ENCODE data around the gene GUK1.
A peak's percentile ranks its signal among the peaks of the same experiment; 100 is the strongest.

Gene GUK1

DNA sequence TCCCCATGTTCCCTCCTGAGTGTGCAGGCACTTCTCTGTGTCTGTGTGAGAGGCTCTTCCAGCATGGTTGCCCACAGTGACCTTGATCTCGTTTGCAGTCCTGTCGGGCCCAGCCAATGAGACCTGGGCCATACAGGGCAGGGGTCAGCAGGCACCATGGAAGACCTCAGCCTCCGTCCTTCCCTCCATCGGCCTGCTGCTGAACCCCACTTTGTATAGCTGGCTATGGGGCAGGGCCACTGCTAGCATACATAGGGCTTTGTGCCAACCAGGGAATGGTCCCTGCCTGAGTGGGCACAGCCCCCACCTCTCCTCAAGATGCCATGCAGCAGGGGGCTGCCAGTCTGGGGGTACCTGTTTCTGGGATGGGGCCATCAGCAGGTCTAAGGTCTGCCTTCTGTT, 40.7 kb upstream of the GUK1 start:
- Histone ChIP-seq H3K4me1 (ENCODE audit: insufficient read depth, low read length) (no peaks in the 10 kb centered on the region), H3K9ac (ENCODE audit: low read depth, low read length) (no peak overlapping the region), H3K36me3 (ENCODE audit: insufficient read depth, low read length) (peaks cover 3% of the 10 kb centered on the region; the same call in 1 of the 2 replicates), H3K9me3 (ENCODE audit: control insufficient read depth, insufficient read depth, low read length) (0 out of 2 replicates have a peak, but pooled peaks cover 3% of the 10 kb centered on the region)

DNA sequence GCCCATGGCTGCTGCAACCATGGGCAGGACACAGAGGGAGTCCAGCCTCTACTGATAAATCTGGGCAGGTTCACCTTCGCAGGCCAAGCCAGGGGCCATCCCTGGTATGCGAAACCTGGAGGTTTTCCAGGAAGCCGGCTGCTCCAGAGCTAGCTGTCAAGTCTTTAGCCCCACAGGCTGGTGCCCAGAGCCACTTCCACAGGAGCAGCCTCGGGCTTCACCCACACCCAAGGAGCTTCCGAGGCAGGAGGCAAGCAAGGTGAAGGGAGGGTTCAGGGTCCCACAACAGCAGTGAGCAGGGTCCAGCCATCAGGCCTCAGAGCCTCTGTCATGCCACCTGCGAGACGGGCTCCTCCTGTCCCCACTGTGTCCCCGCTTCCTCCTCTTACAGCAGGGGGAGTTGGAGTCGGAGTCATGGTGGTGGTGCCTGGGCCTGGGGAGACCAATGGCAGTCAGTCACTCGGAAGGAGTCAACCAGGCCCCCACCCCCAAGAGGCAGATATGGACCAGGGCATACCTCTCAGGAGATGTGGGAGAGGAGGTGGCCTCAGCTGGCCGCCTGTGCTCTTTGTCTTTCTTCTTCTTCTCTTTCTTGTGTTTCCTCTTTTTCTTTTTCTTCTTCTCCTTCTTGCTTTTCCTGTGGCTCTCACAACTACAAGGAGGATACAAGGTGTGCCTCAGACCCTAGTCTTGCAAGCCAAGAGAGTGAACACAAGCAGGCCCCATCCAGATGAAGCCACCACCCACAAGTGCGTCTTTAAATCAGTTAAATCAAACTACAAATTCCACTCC, 39.1 kb upstream of the GUK1 start:
- H3K4me1 ChIP-seq (ENCODE audit: insufficient read depth, low read length) = no peaks in the 10 kb centered on the region
- H3K9me3 ChIP-seq (ENCODE audit: control insufficient read depth, insufficient read depth, low read length) = no peaks in the 10 kb centered on the region
- peaks cover 3% of the 10 kb centered on the region; the same call in 1 of the 2 replicates for H3K36me3 ChIP-seq (ENCODE audit: insufficient read depth, low read length)
- no peak overlapping the region for H3K9ac ChIP-seq (ENCODE audit: low read depth, low read length)

DNA sequence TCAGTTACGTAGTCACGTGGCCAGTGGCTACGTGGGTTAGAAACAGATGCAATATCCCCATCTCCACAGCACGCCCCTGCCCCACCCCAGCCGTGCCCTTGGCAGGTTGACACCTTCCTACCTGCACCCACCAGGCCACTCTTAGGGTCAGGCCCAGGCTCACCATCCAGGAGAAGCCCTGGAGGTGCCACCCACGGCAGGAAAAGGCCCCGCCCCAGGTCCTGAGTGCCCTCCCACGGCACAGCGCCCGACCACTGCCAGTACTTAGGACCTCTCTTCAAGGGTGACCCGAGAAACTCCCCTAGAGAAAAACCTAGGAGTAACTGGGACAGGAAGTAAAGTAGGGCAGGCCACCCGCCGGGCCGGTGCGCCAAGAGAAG, 38.5 kb upstream of the GUK1 start:
- no peaks in the 10 kb centered on the region for H3K4me1 ChIP-seq (ENCODE audit: insufficient read depth, low read length)
- peak overlapping the region; percentile 77; the same call in 1 of the 2 replicates for H3K9ac ChIP-seq (ENCODE audit: low read depth, low read length)
- peaks cover 7% of the 10 kb centered on the region for H3K36me3 ChIP-seq (ENCODE audit: insufficient read depth, low read length)
- no peaks in the 10 kb centered on the region for H3K9me3 ChIP-seq (ENCODE audit: control insufficient read depth, insufficient read depth, low read length)

DNA sequence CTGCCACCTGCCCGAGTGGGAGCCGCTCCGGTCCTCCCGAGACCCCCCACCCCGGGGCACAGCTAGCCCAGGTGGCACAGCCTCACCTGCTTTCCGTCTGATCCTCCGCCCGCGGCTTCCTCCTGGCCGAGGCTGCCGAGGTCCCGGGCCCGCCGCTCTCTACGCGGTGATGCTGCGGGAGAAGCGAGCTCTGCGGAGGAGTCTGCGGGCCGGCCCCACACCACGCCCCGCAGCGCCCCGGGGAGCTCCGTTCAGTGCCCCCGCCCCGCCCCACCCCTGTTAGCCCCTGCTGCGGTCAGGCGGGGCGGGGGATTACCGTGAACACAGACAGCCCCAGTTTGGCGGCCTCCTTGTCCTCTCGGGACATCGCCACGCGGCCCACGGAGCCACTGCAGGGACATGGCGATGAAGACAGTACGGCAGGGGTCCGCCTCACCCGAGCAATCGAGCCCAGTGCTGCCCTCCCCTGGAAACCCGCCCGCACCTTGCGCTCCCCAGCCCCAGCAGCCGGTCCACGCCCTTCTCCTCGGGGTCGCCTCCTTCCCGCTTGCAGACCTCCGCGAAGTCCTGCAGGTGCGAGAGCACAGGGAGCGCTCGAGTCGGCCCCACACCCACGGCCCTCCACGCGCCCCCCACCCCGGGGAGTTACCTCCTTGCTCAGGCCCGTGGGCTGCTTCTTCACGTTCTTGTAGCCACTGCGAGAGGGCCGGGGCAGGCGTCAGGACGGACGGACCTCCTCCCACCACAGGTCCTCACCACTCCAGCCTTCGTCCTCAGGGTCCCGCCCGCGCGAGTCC, 37.9 kb upstream of the GUK1 start:
- Histone ChIP-seq H3K9me3 (ENCODE audit: control insufficient read depth, insufficient read depth, low read length) (no peaks in the 10 kb centered on the region), H3K9ac (ENCODE audit: low read depth, low read length) (peak overlapping the region; percentile 77), H3K36me3 (ENCODE audit: insufficient read depth, low read length) (peaks cover 8% of the 10 kb centered on the region), H3K4me1 (ENCODE audit: insufficient read depth, low read length) (no peaks in the 10 kb centered on the region)

DNA sequence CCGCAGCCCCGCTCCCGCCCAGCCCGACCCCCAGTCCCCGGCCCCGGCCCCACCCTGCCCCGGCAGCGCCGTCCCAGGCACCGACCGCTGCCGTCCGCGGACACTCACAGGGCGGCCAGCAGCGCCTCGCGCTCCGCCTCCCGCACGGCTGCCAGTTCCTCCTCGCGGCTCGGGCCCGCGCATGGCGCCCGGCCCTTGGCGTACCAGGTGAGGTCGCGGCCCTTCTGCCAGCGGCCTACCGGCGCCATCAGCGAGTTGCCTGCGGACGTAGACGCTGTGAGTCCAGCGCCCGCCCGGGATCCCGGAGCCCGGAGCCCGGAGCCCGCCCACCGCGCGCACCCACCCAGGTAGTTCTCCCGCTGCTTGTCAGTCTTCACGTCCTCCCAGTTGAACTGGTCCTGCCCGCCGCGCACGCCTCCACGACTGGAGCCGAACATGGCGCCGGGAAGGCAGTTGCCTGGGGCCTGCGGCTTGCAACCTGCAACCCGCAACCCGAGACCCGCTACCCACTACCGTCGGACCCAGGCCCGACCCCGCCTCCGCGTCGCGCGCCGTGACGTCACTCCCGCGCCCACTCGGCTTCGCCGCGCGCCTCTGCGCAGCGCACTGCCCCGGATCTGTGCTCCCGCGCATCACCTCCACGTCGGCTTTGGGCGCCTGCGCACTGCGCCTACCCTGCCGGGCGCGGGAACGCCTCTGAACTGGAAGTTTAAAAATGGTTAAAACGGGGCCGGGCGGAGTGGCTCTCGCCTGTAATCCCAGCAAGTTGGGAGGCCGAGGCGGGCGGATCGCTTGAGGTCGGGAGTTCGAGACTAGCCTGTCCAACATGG, 37.1 kb upstream of the GUK1 start, which contains the start of gene C1orf35:
Gene C1orf35, minus strand, starts transcription at position 535 of the 830 bp plus-strand sequence. Its CDS starts 98 bp downstream, at position 437.
- Histone ChIP-seq H3K36me3 (ENCODE audit: insufficient read depth, low read length) (peaks cover 8% of the 10 kb centered on the region), H3K4me1 (ENCODE audit: insufficient read depth, low read length) (no peaks in the 10 kb centered on the region), H3K9me3 (ENCODE audit: control insufficient read depth, insufficient read depth, low read length) (no peaks in the 10 kb centered on the region), H3K9ac (ENCODE audit: low read depth, low read length) (peak within 1 kb of the TSS; percentile 84)

DNA sequence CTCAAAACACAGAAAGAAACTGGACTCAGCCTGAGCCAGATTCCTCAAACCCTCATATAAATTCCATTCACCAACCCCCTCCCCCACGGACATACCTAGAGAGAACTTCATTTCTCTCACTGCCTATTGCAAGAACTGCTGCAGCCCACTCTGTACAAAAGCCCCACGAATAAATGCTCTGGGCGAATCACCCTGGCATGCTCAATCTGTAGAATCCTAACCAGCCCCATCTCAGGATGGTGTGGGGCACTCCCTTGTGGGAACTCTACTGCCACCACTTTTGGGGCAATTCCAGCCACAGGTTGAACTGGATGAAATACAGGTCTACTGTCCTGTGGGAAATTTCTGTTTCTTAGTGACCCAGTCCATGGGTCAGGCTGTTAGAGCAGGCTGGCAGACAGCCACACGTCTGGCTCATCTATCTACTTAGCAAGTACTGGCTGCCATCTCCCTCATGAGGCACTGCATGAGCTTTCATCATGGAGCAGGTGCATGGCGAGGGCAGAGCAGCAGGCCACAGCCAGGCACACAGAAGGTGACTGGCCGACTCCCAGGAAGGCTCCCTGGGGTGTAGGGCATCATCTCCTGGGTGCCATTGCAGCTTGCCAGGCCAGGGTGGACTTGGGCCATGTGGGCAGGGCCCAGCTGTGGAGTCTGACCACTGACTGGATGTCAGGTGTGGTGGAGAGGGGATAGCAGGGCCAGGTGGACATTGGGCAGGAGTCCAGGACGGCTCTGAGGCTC, 35.4 kb upstream of the GUK1 start:
- no peaks in the 10 kb centered on the region for H3K9me3 ChIP-seq (ENCODE audit: control insufficient read depth, insufficient read depth, low read length)
- H3K9ac ChIP-seq (ENCODE audit: low read depth, low read length) = no peak overlapping the region
- peaks cover 5% of the 10 kb centered on the region for H3K36me3 ChIP-seq (ENCODE audit: insufficient read depth, low read length)
- H3K4me1 ChIP-seq (ENCODE audit: insufficient read depth, low read length) = no peaks in the 10 kb centered on the region

DNA sequence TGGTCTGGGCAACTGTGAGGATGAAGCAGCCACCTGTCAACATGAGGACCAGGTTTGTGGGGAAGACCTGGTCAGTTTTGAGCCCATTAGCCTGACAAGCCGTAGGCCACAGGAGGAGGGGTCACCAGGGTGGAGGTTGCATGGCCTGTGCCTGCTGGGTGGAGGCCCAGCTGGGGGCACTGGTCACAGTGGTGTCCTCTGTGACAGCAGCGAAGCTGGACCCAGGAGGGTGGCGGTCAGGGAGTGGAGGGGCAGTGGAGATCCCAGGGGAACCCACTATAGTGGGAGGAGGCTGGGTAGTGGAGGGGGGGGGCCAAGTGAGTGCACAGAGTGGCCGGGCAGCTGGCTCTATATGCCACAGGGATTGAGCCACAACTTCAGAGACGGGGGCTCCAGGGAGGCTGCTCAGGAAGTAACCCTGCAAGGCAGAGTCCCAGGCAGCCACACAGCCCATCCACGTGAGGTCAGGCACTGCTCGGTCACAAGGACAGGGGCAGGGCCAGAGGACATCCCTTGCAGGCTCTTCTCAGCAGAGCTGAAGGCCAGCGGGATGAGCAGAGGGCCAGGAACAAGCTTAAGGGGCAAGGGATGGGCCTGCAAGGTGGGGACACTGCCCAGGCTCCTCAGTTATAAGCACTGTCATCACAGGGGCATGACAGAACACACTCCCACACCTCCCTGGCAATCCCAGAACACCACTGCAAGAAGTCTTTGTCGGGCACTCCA, 34.6 kb upstream of the GUK1 start:
- Histone ChIP-seq H3K9ac (ENCODE audit: low read depth, low read length) (no peak overlapping the region), H3K4me1 (ENCODE audit: insufficient read depth, low read length) (no peaks in the 10 kb centered on the region), H3K36me3 (ENCODE audit: insufficient read depth, low read length) (peaks cover 5% of the 10 kb centered on the region), H3K9me3 (ENCODE audit: control insufficient read depth, insufficient read depth, low read length) (no peaks in the 10 kb centered on the region)

DNA sequence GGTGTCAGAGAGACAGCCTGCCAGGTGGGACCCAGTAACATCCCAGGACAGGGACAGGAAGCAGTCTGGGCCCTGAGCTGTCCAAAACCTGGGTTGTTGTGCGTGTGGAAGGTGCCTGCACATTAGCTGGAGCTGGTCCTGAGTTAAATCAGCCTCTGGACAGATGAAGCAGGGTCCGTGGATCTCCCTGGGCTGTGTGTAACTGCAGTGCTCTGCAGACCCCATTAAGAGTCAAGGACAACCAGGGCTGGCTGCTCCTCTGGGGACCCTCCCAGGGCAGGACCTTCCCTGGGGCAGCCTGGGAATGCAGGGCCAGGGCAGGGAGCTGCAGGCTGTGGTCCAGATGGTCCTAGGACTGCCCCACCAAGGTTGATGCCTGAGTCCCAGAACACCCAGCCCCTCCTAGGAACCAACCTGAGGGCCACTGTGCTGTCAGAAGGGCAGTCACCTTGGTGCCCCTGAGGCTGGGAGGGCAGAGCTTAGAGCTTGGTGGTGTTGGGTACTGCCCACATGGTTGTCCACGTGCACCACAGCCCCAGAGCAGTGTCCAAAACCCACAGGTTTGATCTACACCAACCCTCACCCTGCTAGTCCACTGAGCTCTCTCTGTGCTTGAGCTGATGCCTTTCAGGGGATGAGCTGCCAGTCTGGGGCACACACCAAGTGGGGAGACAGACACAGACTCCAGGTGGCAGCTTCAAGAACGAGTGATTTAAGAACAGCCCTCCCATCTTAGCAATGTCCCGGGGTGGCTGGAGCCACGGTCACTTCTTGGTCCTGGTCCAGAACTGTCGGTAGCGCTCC, 33.9 kb upstream of the GUK1 start:
- no peaks in the 10 kb centered on the region for H3K9me3 ChIP-seq (ENCODE audit: control insufficient read depth, insufficient read depth, low read length)
- H3K36me3 ChIP-seq (ENCODE audit: insufficient read depth, low read length) = peaks cover 5% of the 10 kb centered on the region; the same call in 1 of the 2 replicates
- H3K9ac ChIP-seq (ENCODE audit: low read depth, low read length) = no peak overlapping the region
- H3K4me1 ChIP-seq (ENCODE audit: insufficient read depth, low read length) = no peaks in the 10 kb centered on the region

DNA sequence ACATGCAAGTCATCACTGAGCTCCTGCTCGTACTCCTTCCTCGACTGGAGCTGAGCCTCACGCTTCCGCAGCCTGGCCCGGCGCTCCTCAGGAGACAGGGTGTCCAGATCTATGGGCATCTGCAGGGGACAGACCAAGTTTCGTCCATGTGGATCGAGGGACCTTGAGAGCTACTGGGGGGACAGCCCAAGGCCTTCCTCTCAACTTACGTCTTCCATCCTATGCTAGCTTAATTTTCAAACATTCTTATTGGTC, 33.4 kb upstream of the GUK1 start:
- H3K36me3 ChIP-seq (ENCODE audit: insufficient read depth, low read length) = peaks cover 5% of the 10 kb centered on the region; the same call in 1 of the 2 replicates
- no peaks in the 10 kb centered on the region for H3K9me3 ChIP-seq (ENCODE audit: control insufficient read depth, insufficient read depth, low read length)
- H3K4me1 ChIP-seq (ENCODE audit: insufficient read depth, low read length) = no peaks in the 10 kb centered on the region
- no peak overlapping the region for H3K9ac ChIP-seq (ENCODE audit: low read depth, low read length)

DNA sequence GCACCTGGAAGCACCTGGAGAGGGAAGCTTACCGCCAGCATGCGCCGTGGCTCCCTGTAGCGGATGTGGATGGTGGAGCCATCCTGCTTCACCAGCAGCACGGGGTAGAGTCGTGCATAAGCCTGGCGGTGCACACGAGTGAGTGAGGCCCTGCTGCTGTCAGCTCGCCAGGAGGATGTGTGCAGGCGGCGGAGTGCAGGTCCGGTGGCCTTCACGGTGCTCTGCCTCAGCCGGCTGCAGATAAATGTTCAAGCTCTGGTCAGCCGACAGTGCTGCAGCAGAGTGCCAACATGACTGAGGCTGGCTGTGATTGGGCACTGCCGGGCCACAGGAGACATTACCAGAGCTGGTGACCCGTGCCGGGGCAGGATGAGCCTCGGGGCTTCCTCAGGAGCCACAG, 32.4 kb upstream of the GUK1 start:
- Histone ChIP-seq H3K9me3 (ENCODE audit: control insufficient read depth, insufficient read depth, low read length) (no peaks in the 10 kb centered on the region), H3K36me3 (ENCODE audit: insufficient read depth, low read length) (peaks cover 5% of the 10 kb centered on the region; the same call in 1 of the 2 replicates), H3K4me1 (ENCODE audit: insufficient read depth, low read length) (no peaks in the 10 kb centered on the region), H3K9ac (ENCODE audit: low read depth, low read length) (no peak overlapping the region)

DNA sequence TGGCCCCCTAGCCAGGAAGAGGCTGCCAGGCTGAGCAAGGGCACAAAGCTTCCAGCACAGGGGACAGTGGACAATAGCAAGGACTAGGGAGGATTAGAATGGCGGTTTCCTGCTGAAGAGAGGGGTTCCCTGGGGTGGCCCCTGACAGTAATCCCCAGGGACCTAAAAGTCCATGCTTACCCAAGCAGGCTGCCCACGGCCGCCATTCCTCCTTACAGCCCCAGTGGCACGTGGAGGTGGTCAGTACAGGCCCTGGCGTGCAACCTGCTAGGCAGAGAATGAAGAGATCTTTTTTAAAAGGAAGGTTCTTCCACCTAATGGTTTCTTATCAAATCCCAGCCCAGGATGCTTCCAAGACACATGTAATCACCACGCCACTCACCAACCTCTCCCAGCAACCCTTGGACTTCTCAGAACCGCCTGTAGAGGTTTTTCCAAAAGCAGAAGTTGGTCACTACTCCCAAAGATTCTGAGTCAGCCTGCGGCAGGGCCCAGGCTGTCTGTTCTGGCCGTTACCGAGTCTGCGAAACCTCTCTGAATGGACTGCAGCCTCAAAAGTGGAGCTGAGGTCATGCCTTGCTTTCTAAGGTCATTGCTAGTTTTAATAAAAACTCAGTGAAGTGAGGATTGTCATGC, 31.9 kb upstream of the GUK1 start:
- Histone ChIP-seq H3K9ac (ENCODE audit: low read depth, low read length) (peak overlapping the region; percentile 82; the same call in 1 of the 2 replicates), H3K9me3 (ENCODE audit: control insufficient read depth, insufficient read depth, low read length) (no peaks in the 10 kb centered on the region), H3K36me3 (ENCODE audit: insufficient read depth, low read length) (peaks cover 5% of the 10 kb centered on the region), H3K4me1 (ENCODE audit: insufficient read depth, low read length) (no peaks in the 10 kb centered on the region)

DNA sequence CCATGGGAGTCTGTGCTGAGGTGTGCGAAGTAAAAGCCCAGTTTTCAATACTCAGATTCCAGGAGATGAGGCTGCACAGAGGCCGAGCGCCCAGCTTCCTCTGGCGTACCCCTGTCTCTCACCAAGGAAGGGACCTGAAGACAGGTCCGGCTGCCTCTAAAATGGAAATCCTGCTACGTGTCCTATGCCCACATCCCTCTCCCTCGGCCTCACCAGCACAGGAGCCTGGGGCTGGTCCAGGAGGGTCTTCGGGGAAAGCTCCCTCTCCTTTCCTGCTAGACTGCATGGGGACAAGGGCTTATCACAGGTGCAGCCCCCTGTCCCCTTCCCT, 31.4 kb upstream of the GUK1 start:
- no peaks in the 10 kb centered on the region for H3K9me3 ChIP-seq (ENCODE audit: control insufficient read depth, insufficient read depth, low read length)
- no peaks in the 10 kb centered on the region for H3K4me1 ChIP-seq (ENCODE audit: insufficient read depth, low read length)
- peak overlapping the region; percentile 82 for H3K9ac ChIP-seq (ENCODE audit: low read depth, low read length)
- peaks cover 5% of the 10 kb centered on the region for H3K36me3 ChIP-seq (ENCODE audit: insufficient read depth, low read length)
